Rectal smooth muscle tissue (tissue), 1 donor: ENCODE data around the gene CNPY1.

ENCODE experiments used
- H3K27ac ChIP-seq: one replicate; pipeline ENCODE4 v1.7.0; 2013; ENCODE audit warnings: low read depth, low read length, inconsistent platforms
- H3K27me3 ChIP-seq: one replicate; pipeline ENCODE4 v1.7.0; 2013; ENCODE audit warnings: low read length; ENCODE audit not compliant: control insufficient read depth, insufficient read depth
- H3K36me3 ChIP-seq: one replicate; pipeline ENCODE4 v1.7.0; 2013; ENCODE audit warnings: low read length; ENCODE audit not compliant: control insufficient read depth, insufficient read depth
- H3K4me1 ChIP-seq: one replicate; pipeline ENCODE4 v1.7.0; 2013; ENCODE audit warnings: low read length; ENCODE audit not compliant: control insufficient read depth, insufficient read depth
- H3K4me3 ChIP-seq: one replicate; pipeline ENCODE4 v1.7.0; 2013; ENCODE audit warnings: low read length
- H3K9ac ChIP-seq: one replicate; pipeline ENCODE4 v1.7.0; 2013; ENCODE audit warnings: low read length

The CNPY1 gene

DNA sequence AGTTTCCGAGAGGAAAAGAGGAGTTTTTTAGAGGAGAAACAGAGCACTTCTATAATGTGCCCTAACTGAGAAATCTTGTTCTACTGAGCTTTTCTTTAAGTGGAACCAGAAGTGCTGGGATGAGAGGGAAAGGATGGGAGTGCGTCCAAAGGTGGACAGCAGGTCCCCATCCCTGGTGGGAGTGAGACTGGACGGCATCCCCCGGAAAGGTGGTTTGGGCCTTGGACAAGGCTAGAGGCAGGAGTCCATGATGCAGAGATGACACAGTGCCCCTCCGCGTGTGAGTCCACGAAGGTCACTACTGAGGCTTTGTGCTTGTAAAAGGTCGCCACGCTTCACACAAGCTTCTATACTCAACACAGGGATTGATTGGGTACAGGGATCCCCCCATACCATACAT is 94.5 kb downstream of the CNPY1 start:
- no peaks in the 10 kb centered on the region for H3K4me1 ChIP-seq
- peaks cover 65% of the 10 kb centered on the region for H3K27me3 ChIP-seq
- no peak overlapping the region for H3K9ac ChIP-seq
- H3K27ac ChIP-seq, result no peak overlapping the region
- no peaks in the 10 kb centered on the region for H3K36me3 ChIP-seq
- H3K4me3 ChIP-seq, result no peak overlapping the region
